Astrocyte (in vitro differentiated cells and primary cell): ENCODE results near the gene DENND1B. TPM values are rescaled to one million over a fixed set of nuclear protein-coding genes. Genes with fewer than 3 reads are reported as not detected.
A peak's percentile ranks its signal among the peaks of the same experiment; 100 is the strongest.

Experiments used
- DNase-seq: peaks from one replicate; pipeline ENCODE4 v3.0.0-alpha.2; 2010; ENCODE audit warnings: low read depth
- FAIRE-seq: peaks from 2 replicates; lab custom pipeline; 2011; peaks lifted over from hg19 to GRCh38; lab: Jason Lieb, UNC
- H2AFZ ChIP-seq: 2 replicates; pipeline ENCODE4 v1.6.0; 2012; ENCODE audit warnings: low read depth, low read length, inconsistent platforms
- H3K27ac ChIP-seq: 2 replicates; pipeline ENCODE4 v1.5.1; 2011; ENCODE audit warnings: low read depth, low read length, inconsistent platforms
- H3K27me3 ChIP-seq: 2 replicates; pipeline ENCODE4 v1.6.0; 2011; ENCODE audit warnings: low read length, inconsistent platforms; ENCODE audit not compliant: insufficient read depth
- H3K36me3 ChIP-seq: 2 replicates; pipeline ENCODE4 v1.5.1; 2011; ENCODE audit warnings: low read length, inconsistent platforms; ENCODE audit not compliant: insufficient read depth
- H3K4me1 ChIP-seq: 2 replicates; pipeline ENCODE4 v1.5.1; 2011; ENCODE audit warnings: low read length, inconsistent platforms; ENCODE audit not compliant: insufficient read depth
- H3K4me2 ChIP-seq: 2 replicates; pipeline ENCODE4 v1.6.0; 2012; ENCODE audit warnings: low read length, inconsistent platforms
- H3K4me3 ChIP-seq: 2 replicates; pipeline ENCODE4 v1.5.1; 2011; ENCODE audit warnings: low read depth, mild to moderate bottlenecking, low read length, inconsistent platforms; ENCODE audit not compliant: insufficient read depth
- H3K79me2 ChIP-seq: 2 replicates; pipeline ENCODE4 v1.6.0; 2012; ENCODE audit warnings: mild to moderate bottlenecking, low read length, inconsistent platforms; ENCODE audit not compliant: insufficient read depth
- H3K9ac ChIP-seq: 2 replicates; pipeline ENCODE4 v1.6.0; 2012; ENCODE audit warnings: mild to moderate bottlenecking, low read length, inconsistent platforms
- H3K9me3 ChIP-seq: 2 replicates; pipeline ENCODE4 v1.5.1; 2012; ENCODE audit warnings: low read depth, mild to moderate bottlenecking, low read length, inconsistent platforms; ENCODE audit not compliant: insufficient read depth
- H4K20me1 ChIP-seq: 2 replicates; pipeline ENCODE4 v1.6.0; 2012; ENCODE audit warnings: low read length, inconsistent platforms; ENCODE audit not compliant: insufficient read depth
- H3K27ac Mint-ChIP-seq: one replicate; pipeline ENCODE4 v1.8.0; 2021; ENCODE audit warnings: mild to moderate bottlenecking, mixed read lengths; ENCODE audit not compliant: unreplicated experiment
- H3K27me3 Mint-ChIP-seq: one replicate; pipeline ENCODE4 v1.8.0; 2021; ENCODE audit warnings: low read depth, mixed read lengths; ENCODE audit not compliant: unreplicated experiment
- H3K36me3 Mint-ChIP-seq: one replicate; pipeline ENCODE4 v1.8.0; 2021; ENCODE audit warnings: low read depth, mixed read lengths; ENCODE audit not compliant: unreplicated experiment
- H3K4me1 Mint-ChIP-seq: one replicate; pipeline ENCODE4 v1.8.0; 2021; ENCODE audit warnings: low read depth, mixed read lengths; ENCODE audit not compliant: unreplicated experiment
- H3K4me3 Mint-ChIP-seq: one replicate; pipeline ENCODE4 v1.8.0; 2021; ENCODE audit warnings: mild to moderate bottlenecking, moderate library complexity, mixed read lengths; ENCODE audit not compliant: unreplicated experiment
- H3K9me3 Mint-ChIP-seq: one replicate; pipeline ENCODE4 v1.8.0; 2021; ENCODE audit warnings: mild to moderate bottlenecking, mixed read lengths; ENCODE audit not compliant: unreplicated experiment
- CTCF ChIP-seq: IDR thresholded peaks from 2 replicates; pipeline ENCODE4 v1.5.1; 2011; ENCODE audit warnings: low read depth, mild to moderate bottlenecking, inconsistent platforms, low read length, moderate library complexity; ENCODE audit not compliant: insufficient read depth
- EZH2 ChIP-seq: IDR thresholded peaks from 2 replicates; pipeline ENCODE4 v1.6.1; 2012; ENCODE audit warnings: mild to moderate bottlenecking, low read length, inconsistent platforms; ENCODE audit not compliant: insufficient read depth
- total RNA-seq: library from RNA; stranded (reverse); gene quantifications from 2 replicates; pipeline ENCODE4 v1.2.1, GENCODE V29; 2021

Gene DENND1B
- total RNA-seq, 1 donor from 2014 or later, result 9.6 TPM

DNA sequence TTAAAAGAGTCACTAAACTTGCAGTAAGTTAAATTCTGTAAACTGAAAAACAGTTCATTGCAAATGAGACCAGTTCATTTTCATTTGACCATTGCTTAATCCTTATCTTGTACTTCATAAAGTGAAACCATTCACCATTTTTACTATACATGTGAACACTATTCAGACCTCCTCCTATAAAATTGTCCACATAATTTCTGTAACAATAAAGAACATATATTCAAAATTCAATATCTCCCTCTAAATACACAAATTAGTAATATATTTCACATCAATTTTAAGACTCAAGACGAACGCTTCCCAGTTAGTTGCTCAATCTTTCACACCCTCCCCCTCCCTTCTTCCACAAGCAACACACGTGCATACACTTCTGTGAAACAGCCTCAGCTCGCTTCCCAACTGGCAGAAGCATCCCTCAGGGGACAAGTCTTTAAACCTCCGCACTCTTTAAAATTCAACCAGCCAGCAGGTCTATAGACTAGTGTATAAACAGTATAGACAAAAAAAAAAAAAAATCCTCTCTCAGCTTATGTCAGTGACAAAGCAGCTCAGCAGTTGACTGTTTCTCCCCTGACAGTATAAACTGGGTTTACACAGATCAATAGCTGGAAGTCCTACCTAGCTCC lies 99.6 kb downstream of the DENND1B start:
- Mint-ChIP-seq H3K4me1 (peaks cover 8% of the 10 kb centered on the region), H3K9me3 (no peaks in the 10 kb centered on the region), H3K36me3 (no peaks in the 10 kb centered on the region), H3K27me3 (no peaks in the 10 kb centered on the region), H3K4me3 (no peak overlapping the region), H3K27ac (no peak overlapping the region)
- no peak for TF ChIP-seq EZH2
- no peak for TF ChIP-seq CTCF
- DNase-seq (no peak), FAIRE-seq (no peak)
- Histone ChIP-seq H3K9ac (no peak overlapping the region), H3K4me2 (peak overlapping the region; percentile 21), H4K20me1 (no peaks in the 10 kb centered on the region), H3K27me3 (no peaks in the 10 kb centered on the region), H3K36me3 (no peaks in the 10 kb centered on the region), H3K9me3 (no peaks in the 10 kb centered on the region), H3K79me2 (no peaks in the 10 kb centered on the region), H3K4me3 (no peak overlapping the region), H2AFZ (no peak overlapping the region), H3K27ac (no peak overlapping the region), H3K4me1 (no peaks in the 10 kb centered on the region)

GRCh38 chr1:197674286-197674685 lies 101.0 kb downstream of the DENND1B start:
- Histone ChIP-seq H3K27ac (no peak overlapping the region), H3K27me3 (no peaks in the 10 kb centered on the region), H3K9me3 (no peaks in the 10 kb centered on the region), H3K4me3 (no peak overlapping the region), H3K4me2 (no peak overlapping the region), H3K9ac (no peak overlapping the region), H3K36me3 (no peaks in the 10 kb centered on the region), H3K4me1 (no peaks in the 10 kb centered on the region), H3K79me2 (no peaks in the 10 kb centered on the region), H2AFZ (no peak overlapping the region), H4K20me1 (no peaks in the 10 kb centered on the region)
- FAIRE-seq (no peak), DNase-seq (no peak)
- Mint-ChIP-seq H3K27me3 (no peaks in the 10 kb centered on the region), H3K9me3 (no peaks in the 10 kb centered on the region), H3K4me1 (peaks cover 4% of the 10 kb centered on the region), H3K36me3 (no peaks in the 10 kb centered on the region), H3K4me3 (no peak overlapping the region), H3K27ac (no peak overlapping the region)
- TF ChIP-seq EZH2, result no peak
- TF ChIP-seq CTCF, result no peak

DNA sequence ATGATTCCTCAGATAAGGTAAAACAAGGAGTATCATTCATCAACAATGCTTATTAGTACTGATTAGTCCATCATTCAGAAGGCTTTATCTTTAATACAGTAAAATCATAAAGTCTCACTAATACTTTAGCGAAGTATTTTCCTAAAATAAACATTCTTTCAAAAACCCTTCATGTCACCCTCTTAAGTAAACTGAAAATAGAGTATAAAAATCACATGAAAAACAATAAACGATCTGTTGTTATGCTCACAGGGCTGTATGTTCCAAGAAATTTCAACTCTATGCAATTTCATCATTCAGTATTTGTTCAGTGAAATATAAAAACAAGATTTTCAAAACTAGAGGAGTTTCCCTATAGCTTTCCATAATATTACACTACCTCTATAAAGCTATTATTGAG lies 102.0 kb downstream of the DENND1B start:
- Mint-ChIP-seq H3K9me3 (no peaks in the 10 kb centered on the region), H3K27ac (no peak overlapping the region), H3K27me3 (no peaks in the 10 kb centered on the region), H3K4me3 (no peak overlapping the region), H3K4me1 (peaks cover 4% of the 10 kb centered on the region), H3K36me3 (no peaks in the 10 kb centered on the region)
- TF ChIP-seq EZH2 (no peak), CTCF (no peak)
- no peak overlapping the region for H3K4me2 ChIP-seq
- no peak for DNase-seq
- no peaks in the 10 kb centered on the region for H3K4me1 ChIP-seq
- FAIRE-seq, result no peak
- no peak overlapping the region for H3K9ac ChIP-seq
- no peak overlapping the region for H3K4me3 ChIP-seq
- H3K36me3 ChIP-seq, result no peaks in the 10 kb centered on the region
- H4K20me1 ChIP-seq, result no peaks in the 10 kb centered on the region
- H3K27ac ChIP-seq, result no peak overlapping the region
- H3K27me3 ChIP-seq, result no peaks in the 10 kb centered on the region
- no peaks in the 10 kb centered on the region for H3K9me3 ChIP-seq
- no peaks in the 10 kb centered on the region for H3K79me2 ChIP-seq
- H2AFZ ChIP-seq, result no peak overlapping the region
